ENCODE data around the gene LY6G5C. TPM values are rescaled to one million over a fixed set of nuclear protein-coding genes. Genes with fewer than 3 reads are reported as not detected.

Gene LY6G5C
- total and polyA plus RNA-seq, 2 of the 13 experiments (the other 11 are each of a cell fraction or from before 2014, with no cell fraction given) = 0.33 to 0.55 TPM

GRCh38 chr6:31639449-31639861 lies 41.4 kb downstream of the LY6G5C start:
- H3K9ac ChIP-seq (ENCODE audit: insufficient read depth, low read depth, low read length) = no peak overlapping the region
- H4K20me1 ChIP-seq (ENCODE audit: insufficient read depth, low read length) = no peaks in the 10 kb centered on the region; the same call in 1 of the 2 replicates
- ChIA-PET CTCF (ENCODE audit: low intra/inter-chr PET ratio, low total read pairs) (no interaction called here), POLR2A (interaction anchor here (0.8 to 4.7 kb wide), 11 partner anchors 10 to 329 kb away, joined by 3 to 46 read pairs (median 6); partner anchors contain the start of genes APOM, BAG6, C6orf47 and GPANK1)
- intact Hi-C loops (cut with micrococcal nuclease; ENCODE audit: unreplicated experiment) (no loop called here), in situ Hi-C loops (cut with HindIII; ENCODE audit: extremely low pct_ligation_motif_present, low pct_unique_long_range_greater_than_20kb) (no loop called here)
- ATAC-seq (peak; percentile 4), DNase-seq (ENCODE audit: low spot score) (no peak), FAIRE-seq (no peak)
- BruUV-seq (replicated peaks) = no TSS peak
- H3K36me3 ChIP-seq (replicated peaks in 1 of 2; ENCODE audit: control insufficient read depth in 1 of 2, insufficient read depth in 2 of 2, low read length in 2 of 2) = peaks cover 65 to 82% of the 10 kb centered on the region in 2 experiments
- no peak overlapping the region for H2AFZ ChIP-seq (ENCODE audit: low read length)
- no peaks in the 10 kb centered on the region for H3K9me3 ChIP-seq (ENCODE audit: low read length)
- H3K4me1 ChIP-seq (ENCODE audit: insufficient read depth, low read length) = peaks cover 18% of the 10 kb centered on the region
- no peak overlapping the region for H3K4me3 ChIP-seq (replicated peaks in 1 of 3; ENCODE audit: insufficient read depth in 1 of 3, low read depth in 2 of 3, low read length in 3 of 3)
- TF ChIP-seq USF2 (IDR thresholded peaks at IDR 0.05; ENCODE audit: low read depth, low read length) (no peak), USF2 (CRISPR knock-in tag; IDR thresholded peaks at IDR 0.05; ENCODE audit: borderline replicate concordance) (no peak), AGO2 (optimal IDR thresholded peaks at IDR 0.05; ENCODE audit: low read depth, low read length) (peak; percentile 74), RBFOX2 (IDR thresholded peaks at IDR 0.05; ENCODE audit: low read depth, low read length) (0 out of 2 replicates have a peak, but pooled peaks have one; percentile 35)
- no peaks in the 10 kb centered on the region for H3K27me3 ChIP-seq (ENCODE audit: control insufficient read depth in 1 of 2, insufficient read depth in 2 of 2, low read length in 2 of 2)
- WGBS (ENCODE audit: low lambda C conversion rate) = 97% methylated on average over 7 of the region's 10 CpGs
- no peak overlapping the region for H3K27ac ChIP-seq (ENCODE audit: extremely low read length, insufficient read depth, low read length)
- H3K79me2 ChIP-seq (ENCODE audit: insufficient read depth, low read length) = no peaks in the 10 kb centered on the region
- H3K4me2 ChIP-seq (ENCODE audit: low read depth, low read length) = no peak overlapping the region

- Histone ChIP-seq H3K4me3 (replicated peaks in 1 of 3; ENCODE audit: insufficient read depth in 1 of 3, low read depth in 2 of 3, low read length in 3 of 3) (no peak overlapping the region), H3K4me1 (ENCODE audit: insufficient read depth, low read length) (peaks cover 13% of the 10 kb centered on the region), H3K79me2 (ENCODE audit: insufficient read depth, low read length) (no peaks in the 10 kb centered on the region), H4K20me1 (ENCODE audit: insufficient read depth, low read length) (no peaks in the 10 kb centered on the region; the same call in 1 of the 2 replicates), H3K27ac (ENCODE audit: extremely low read length, insufficient read depth, low read length) (no peak overlapping the region), H3K36me3 (replicated peaks in 1 of 2; ENCODE audit: control insufficient read depth in 1 of 2, insufficient read depth in 2 of 2, low read length in 2 of 2) (peaks cover 64 to 82% of the 10 kb centered on the region in 2 experiments), H3K9me3 (ENCODE audit: low read length) (no peaks in the 10 kb centered on the region), H3K27me3 (ENCODE audit: control insufficient read depth in 1 of 2, insufficient read depth in 2 of 2, low read length in 2 of 2) (no peaks in the 10 kb centered on the region), H3K4me2 (ENCODE audit: low read depth, low read length) (no peak overlapping the region), H3K9ac (ENCODE audit: insufficient read depth, low read depth, low read length) (no peak overlapping the region), H2AFZ (ENCODE audit: low read length) (no peak overlapping the region)
- FAIRE-seq (no peak), DNase-seq (ENCODE audit: low spot score) (no peak), ATAC-seq (no peak)
- WGBS (ENCODE audit: low lambda C conversion rate) = 96% methylated on average over 9 of the region's 9 CpGs
- no peak for TF ChIP-seq ZNF143 (CRISPR knock-in tag; IDR thresholded peaks at IDR 0.05)
- TF ChIP-seq AGO2 (optimal IDR thresholded peaks at IDR 0.05; ENCODE audit: low read depth, low read length) = peak; percentile 24
- 0 out of 2 replicates have a peak, but pooled peaks have one; percentile 16 for TF ChIP-seq RBFOX2 (IDR thresholded peaks at IDR 0.05; ENCODE audit: low read depth, low read length)
- TF ChIP-seq MATR3 (CRISPR knock-in tag; IDR thresholded peaks at IDR 0.05) = no peak
- TF ChIP-seq ZNF337 (CRISPR knock-in tag; IDR thresholded peaks at IDR 0.05; ENCODE audit: borderline replicate concordance, low read depth) = no peak
- no TSS peak for BruUV-seq (replicated peaks)
- intact Hi-C loops (cut with micrococcal nuclease; ENCODE audit: unreplicated experiment) (no loop called here), in situ Hi-C loops (cut with HindIII; ENCODE audit: extremely low pct_ligation_motif_present, low pct_unique_long_range_greater_than_20kb) (no loop called here)
- POLR2A ChIA-PET = interaction anchor here (0.8 to 4.7 kb wide), 10 partner anchors 8 to 329 kb away, joined by 3 to 46 read pairs (median 6); partner anchors contain the start of genes APOM, BAG6, C6orf47 and GPANK1
- CTCF ChIA-PET (ENCODE audit: low intra/inter-chr PET ratio, low total read pairs) = no interaction called here
Measured at GRCh38 chr6:31639043-31639442, 41.8 kb downstream of the LY6G5C start.
